Left ventricle myocardium inferior (tissue), 1 donor: ENCODE data around the gene UGT3A2. TPM values are rescaled to one million over a fixed set of nuclear protein-coding genes. Genes with fewer than 3 reads are reported as not detected.

ENCODE experiments used
- DNase-seq: peaks from one replicate; pipeline ENCODE4 v3.0.0-alpha.2; 2020
- H3K27ac ChIP-seq: fragments of 200-600 bp; replicated peaks from 2 replicates; pipeline ENCODE4 v1.8.0; 2021
- H3K27me3 ChIP-seq: fragments of 200-600 bp; 2 replicates; pipeline ENCODE4 v1.8.0; 2021; ENCODE audit warnings: low read depth
- H3K36me3 ChIP-seq: fragments of 200-600 bp; 2 replicates; pipeline ENCODE4 v1.8.0; 2021
- H3K4me1 ChIP-seq: fragments of 200-600 bp; 2 replicates; pipeline ENCODE4 v1.8.0; 2021
- H3K4me3 ChIP-seq: fragments of 200-600 bp; 2 replicates; pipeline ENCODE4 v1.8.0; 2021; ENCODE audit warnings: mild to moderate bottlenecking, moderate library complexity
- H3K9me3 ChIP-seq: fragments of 200-600 bp; replicated peaks from 2 replicates; pipeline ENCODE4 v1.8.0; 2021
- CTCF ChIP-seq: fragments of 200-600 bp; IDR thresholded peaks from 2 replicates; pipeline ENCODE4 v1.8.0; 2021; ENCODE audit warnings: antibody characterized with exemption, mild to moderate bottlenecking, borderline replicate concordance
- intact Hi-C: fragments of 100-400 bp; cut with micrococcal nuclease; formaldehyde crosslinking; loops from one replicate; pipeline ENCODE4 v1.11.0; 2022
- total RNA-seq: library from RNA; stranded (reverse); fragmentation: NEBNext Ultra II Directional; extraction: Animal tissue kit (Norgen Biotek cat#: 25700); gene quantifications from one replicate; pipeline ENCODE4 v1.2.1, GENCODE V29; 2021
- donor health status: DM: no; HTN: yes; CAD: no; lungs with severe emphysema.

The UGT3A2 gene
- total RNA-seq, 1 donor from 2014 or later: not detected

GRCh38 chr5:35999547-35999946 lies 67.1 kb downstream of the UGT3A2 start:
- Histone ChIP-seq H3K4me1 (no peaks in the 10 kb centered on the region), H3K4me3 (no peak overlapping the region), H3K36me3 (no peaks in the 10 kb centered on the region), H3K27ac (no peak overlapping the region), H3K9me3 (no peaks in the 10 kb centered on the region), H3K27me3 (peaks cover 4% of the 10 kb centered on the region)
- intact Hi-C loops: no loop called here
- no peak for DNase-seq
- no peak for TF ChIP-seq CTCF

GRCh38 chr5:35996076-35996475 lies 70.6 kb downstream of the UGT3A2 start:
- DNase-seq: no peak
- H3K27me3 ChIP-seq: peaks cover 15% of the 10 kb centered on the region
- H3K27ac ChIP-seq: no peak overlapping the region
- no peaks in the 10 kb centered on the region for H3K4me1 ChIP-seq
- intact Hi-C loops: no loop called here
- no peak overlapping the region for H3K4me3 ChIP-seq
- H3K36me3 ChIP-seq: no peaks in the 10 kb centered on the region
- no peaks in the 10 kb centered on the region for H3K9me3 ChIP-seq
- no peak for TF ChIP-seq CTCF

GRCh38 chr5:35990941-35991611 lies 75.6 kb downstream of the UGT3A2 start, which contains the start of gene UGT3A1:
TSS of gene UGT3A1 (minus strand) at chr5:35991390. CDS start at chr5:35991240, 150 bp downstream.
- no peak within 1 kb of the TSS for H3K27ac ChIP-seq
- no peak for TF ChIP-seq CTCF
- no peaks in the 10 kb centered on the region for H3K9me3 ChIP-seq
- H3K27me3 ChIP-seq: peaks cover 36% of the 10 kb centered on the region
- intact Hi-C loops: no loop called here
- DNase-seq: no peak
- no peak within 1 kb of the TSS for H3K4me3 ChIP-seq
- no peaks in the 10 kb centered on the region for H3K36me3 ChIP-seq
- no peaks in the 10 kb centered on the region for H3K4me1 ChIP-seq

GRCh38 chr5:35990520-35990919 lies 76.2 kb downstream of the UGT3A2 start:
- no peaks in the 10 kb centered on the region for H3K4me1 ChIP-seq
- intact Hi-C loops: no loop called here
- H3K27me3 ChIP-seq: peaks cover 36% of the 10 kb centered on the region
- no peak for TF ChIP-seq CTCF
- H3K4me3 ChIP-seq: no peak overlapping the region
- no peaks in the 10 kb centered on the region for H3K36me3 ChIP-seq
- no peak overlapping the region for H3K27ac ChIP-seq
- no peak for DNase-seq
- no peaks in the 10 kb centered on the region for H3K9me3 ChIP-seq

- H3K4me3 ChIP-seq: no peak overlapping the region
- intact Hi-C loops: no loop called here
Observed at GRCh38 chr5:35988529-35988928, 78.2 kb downstream of the UGT3A2 start.

More at GRCh38 chr5:35988529-35988928, 78.2 kb downstream of the UGT3A2 start:
- no peak overlapping the region for H3K27ac ChIP-seq
- no peaks in the 10 kb centered on the region for H3K9me3 ChIP-seq
- no peak for TF ChIP-seq CTCF
- no peaks in the 10 kb centered on the region for H3K36me3 ChIP-seq
- H3K27me3 ChIP-seq: peaks cover 32% of the 10 kb centered on the region
- no peak for DNase-seq
- H3K4me1 ChIP-seq: no peaks in the 10 kb centered on the region
